Measurements from ENCODE around the gene CCDC112. TPM values are rescaled to one million over a fixed set of nuclear protein-coding genes. Genes with fewer than 3 reads are reported as not detected.

The CCDC112 gene
- total RNA-seq, 4 donors from 2014 or later: 6.8 to 13.2 (median 10.5) TPM

DNA sequence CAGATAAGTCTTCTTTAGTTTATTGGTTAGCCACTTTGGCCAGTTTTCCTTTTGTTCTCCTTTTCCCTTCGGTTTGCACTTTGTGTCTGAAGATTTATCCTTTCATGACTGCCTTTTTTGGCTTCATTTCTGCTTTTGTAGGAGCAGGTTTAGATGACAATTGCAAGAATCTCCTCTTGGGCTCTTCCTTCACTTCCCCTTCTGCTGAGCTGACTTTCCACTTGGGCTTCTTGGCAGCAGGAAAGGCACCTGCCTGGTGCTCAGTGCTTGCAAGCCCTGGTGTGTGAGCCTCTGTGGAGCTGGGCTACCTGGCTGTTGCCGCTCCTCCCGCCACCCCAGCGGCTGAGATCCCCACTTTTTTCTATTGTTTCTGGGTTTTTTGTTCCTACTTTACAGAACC lies 7.3 kb downstream of the CCDC112 start:
- TF ChIP-seq POLR2A (IDR thresholded peaks at IDR 0.05): no peak
- no peak for TF ChIP-seq CTCF (IDR thresholded peaks at IDR 0.05)
- Histone ChIP-seq H3K9me3 (no peaks in the 10 kb centered on the region), H3K27me3 (no peaks in the 10 kb centered on the region), H3K27ac (no peak overlapping the region), H3K4me3 (no peak overlapping the region), H3K36me3 (no peaks in the 10 kb centered on the region), H3K4me1 (no peaks in the 10 kb centered on the region)
- no peak for DNase-seq

GRCh38 chr5:115284021-115284420 lies 12.4 kb downstream of the CCDC112 start:
- DNase-seq: no peak
- Histone ChIP-seq H3K9me3 (no peaks in the 10 kb centered on the region), H3K36me3 (no peaks in the 10 kb centered on the region), H3K4me1 (no peaks in the 10 kb centered on the region), H3K27ac (no peak overlapping the region), H3K27me3 (no peaks in the 10 kb centered on the region), H3K4me3 (no peak overlapping the region)
- TF ChIP-seq CTCF (IDR thresholded peaks at IDR 0.05) (no peak), POLR2A (IDR thresholded peaks at IDR 0.05) (no peak)

DNA sequence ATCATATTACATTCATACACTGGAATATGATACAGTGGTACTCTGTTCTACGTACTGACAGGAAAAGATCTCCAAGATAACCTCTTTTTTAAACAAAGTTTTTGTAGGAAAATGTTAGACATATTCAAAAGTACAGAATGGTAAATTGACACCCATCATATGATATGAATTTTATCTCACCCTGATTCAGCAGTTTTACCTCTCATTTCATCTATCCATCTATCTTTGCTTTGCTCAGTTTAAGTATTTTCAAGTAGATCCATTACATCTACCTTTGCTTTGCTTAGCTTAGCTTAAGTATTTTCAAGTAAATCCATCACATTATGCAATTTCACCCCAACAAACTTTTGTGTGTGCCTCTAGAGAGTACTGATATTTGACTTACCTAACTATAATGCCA lies 14.3 kb downstream of the CCDC112 start:
- TF ChIP-seq POLR2A (IDR thresholded peaks at IDR 0.05): no peak
- no peak for TF ChIP-seq CTCF (IDR thresholded peaks at IDR 0.05)
- Histone ChIP-seq H3K4me3 (no peak overlapping the region), H3K27ac (no peak overlapping the region), H3K36me3 (no peaks in the 10 kb centered on the region), H3K4me1 (no peaks in the 10 kb centered on the region), H3K9me3 (no peaks in the 10 kb centered on the region), H3K27me3 (no peaks in the 10 kb centered on the region)
- DNase-seq: no peak

GRCh38 chr5:115274584-115274983 lies 21.9 kb downstream of the CCDC112 start:
- TF ChIP-seq POLR2A (IDR thresholded peaks at IDR 0.05): no peak
- no peak for TF ChIP-seq CTCF (IDR thresholded peaks at IDR 0.05)
- Histone ChIP-seq H3K27ac (no peak overlapping the region), H3K9me3 (no peaks in the 10 kb centered on the region), H3K4me1 (no peaks in the 10 kb centered on the region), H3K36me3 (peaks cover 0 to 11% (median 0%) of the 10 kb centered on the region in 3 donors), H3K27me3 (no peaks in the 10 kb centered on the region), H3K4me3 (no peak overlapping the region)
- DNase-seq: no peak

DNA sequence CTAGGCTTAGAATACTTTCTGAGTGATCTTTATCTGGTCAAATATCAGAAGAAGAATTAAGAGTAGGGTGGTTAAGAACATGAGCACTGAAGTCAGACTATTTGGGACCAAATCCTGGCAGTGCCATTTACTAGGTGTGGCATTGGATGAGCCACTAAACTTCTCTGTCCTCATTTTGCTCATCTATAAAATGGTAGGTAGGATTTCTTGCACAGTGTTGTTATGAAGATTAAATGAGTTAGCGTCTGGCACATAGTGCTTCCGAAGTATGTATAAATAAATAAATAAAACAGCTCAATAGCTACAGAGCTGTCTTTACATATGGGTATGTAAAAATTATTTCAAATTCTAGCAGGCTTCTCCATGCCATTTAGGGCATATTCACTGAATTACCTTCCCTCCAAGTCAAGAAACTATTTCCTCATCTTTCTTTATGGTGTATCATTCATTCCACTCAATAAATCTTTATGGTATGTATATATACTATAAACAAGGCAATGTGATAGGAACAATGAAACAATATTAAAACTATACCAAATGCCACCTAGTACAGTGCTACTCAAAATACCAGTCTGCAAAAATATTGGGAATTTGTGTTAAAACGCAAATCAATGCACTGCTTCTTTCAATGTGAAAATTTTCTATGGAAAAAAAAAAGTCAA lies 24.0 kb downstream of the CCDC112 start:
- Histone ChIP-seq H3K9me3 (no peaks in the 10 kb centered on the region), H3K4me3 (no peak overlapping the region), H3K27ac (no peak overlapping the region), H3K36me3 (peaks cover 0 to 15% (median 0%) of the 10 kb centered on the region in 3 donors), H3K4me1 (no peaks in the 10 kb centered on the region), H3K27me3 (no peaks in the 10 kb centered on the region)
- no peak for DNase-seq
- no peak for TF ChIP-seq CTCF (IDR thresholded peaks at IDR 0.05)
